ENCODE results near the gene OFD1.

OFD1 gene

GRCh38 chrX:13775837-13776236 is 41.3 kb downstream of the OFD1 start:
- DNase-seq (ENCODE audit: low read depth), result no peak
- H3K4me3 ChIP-seq (ENCODE audit: low read depth, low read length), result no peak overlapping the region
- TF ChIP-seq CTCF (IDR thresholded peaks at IDR 0.05; ENCODE audit: low read depth, low read length, missing control alignments), result no peak

- no peak for TF ChIP-seq CTCF (IDR thresholded peaks at IDR 0.05; ENCODE audit: low read depth, low read length, missing control alignments)
- DNase-seq (ENCODE audit: low read depth), result no peak
- H3K4me3 ChIP-seq (ENCODE audit: low read depth, low read length), result no peak overlapping the region
These were observed 41.8 kb downstream of the OFD1 start for GRCh38 chrX:13776387-13776786.

- TF ChIP-seq CTCF (IDR thresholded peaks at IDR 0.05; ENCODE audit: low read depth, low read length, missing control alignments), result no peak
- no peak for DNase-seq (ENCODE audit: low read depth)
- no peak overlapping the region for H3K4me3 ChIP-seq (ENCODE audit: low read depth, low read length)
These were observed 44.4 kb downstream of the OFD1 start for GRCh38 chrX:13778916-13779315.

- no peak overlapping the region for H3K4me3 ChIP-seq (ENCODE audit: low read depth, low read length)
- no peak for TF ChIP-seq CTCF (IDR thresholded peaks at IDR 0.05; ENCODE audit: low read depth, low read length, missing control alignments)
- no peak for DNase-seq (ENCODE audit: low read depth)
These were observed 46.4 kb downstream of the OFD1 start for GRCh38 chrX:13780868-13781427.

GRCh38 chrX:13786048-13786447 is 51.5 kb downstream of the OFD1 start:
- H3K4me3 ChIP-seq (ENCODE audit: low read depth, low read length), result no peak overlapping the region
- no peak for TF ChIP-seq CTCF (IDR thresholded peaks at IDR 0.05; ENCODE audit: low read depth, low read length, missing control alignments)
- no peak for DNase-seq (ENCODE audit: low read depth)

GRCh38 chrX:13790206-13791131 is 55.9 kb downstream of the OFD1 start:
- no peak for DNase-seq (ENCODE audit: low read depth)
- no peak for TF ChIP-seq CTCF (IDR thresholded peaks at IDR 0.05; ENCODE audit: low read depth, low read length, missing control alignments)
- no peak overlapping the region for H3K4me3 ChIP-seq (ENCODE audit: low read depth, low read length)

Data from GM12864 (cell line).